Karpas-422 (cell line): ENCODE data around the gene TAC3. TPM values are rescaled to one million over a fixed set of nuclear protein-coding genes. Genes with fewer than 3 reads are reported as not detected.
A peak's percentile ranks its signal among the peaks of the same experiment; 100 is the strongest.

ENCODE experiments used
- DNase-seq: peaks from one replicate; pipeline ENCODE4 v3.0.0-alpha.2; 2015
- H2AFZ ChIP-seq: fragments of 200-600 bp; sonication (generic); 2 replicates; pipeline ENCODE4 v1.6.1; 2014; ENCODE audit warnings: antibody characterized with exemption, low read length, mixed read lengths
- H3K27ac ChIP-seq: fragments of 200-600 bp; sonication (generic); 2 replicates; pipeline ENCODE4 v1.5.1; 2014; ENCODE audit warnings: mild to moderate bottlenecking, low read length, moderate library complexity
- H3K27me3 ChIP-seq: fragments of 200-600 bp; sonication (generic); 2 replicates; pipeline ENCODE4 v1.6.1; 2014; ENCODE audit warnings: low read length, mixed read lengths
- H3K36me3 ChIP-seq: fragments of 200-600 bp; sonication (generic); 2 replicates; pipeline ENCODE4 v1.6.1; 2014; ENCODE audit warnings: low read length, mixed read lengths; ENCODE audit not compliant: insufficient read depth
- H3K4me1 ChIP-seq: fragments of 200-600 bp; sonication (generic); 2 replicates; pipeline ENCODE4 v1.6.1; 2014; ENCODE audit warnings: mild to moderate bottlenecking, low read length, mixed read lengths
- H3K4me2 ChIP-seq: fragments of 200-600 bp; sonication (generic); 2 replicates; pipeline ENCODE4 v1.6.1; 2014; ENCODE audit warnings: low read length, low read depth, mild to moderate bottlenecking; ENCODE audit not compliant: poor library complexity, severe bottlenecking
- H3K4me3 ChIP-seq: fragments of 200-600 bp; sonication (generic); 2 replicates; pipeline ENCODE4 v1.5.1; 2014; ENCODE audit warnings: mild to moderate bottlenecking, antibody characterized with exemption, low read length, mixed read lengths
- H3K79me2 ChIP-seq: fragments of 200-600 bp; sonication (generic); 2 replicates; pipeline ENCODE4 v1.6.1; 2014; ENCODE audit warnings: mild to moderate bottlenecking, low read length, mixed read lengths
- H3K9ac ChIP-seq: fragments of 200-600 bp; sonication (generic); 2 replicates; pipeline ENCODE4 v1.6.0; 2014; ENCODE audit warnings: low read length
- H3K9me2 ChIP-seq: fragments of 200-600 bp; sonication (generic), shearing (Covaris generic); replicated peaks from 2 replicates; pipeline ENCODE4 v1.6.0; 2014; ENCODE audit warnings: mild to moderate bottlenecking, low read length, moderate library complexity; ENCODE audit not compliant: insufficient read depth
- H3K9me3 ChIP-seq: fragments of 300-700, 200-600 bp; sonication (generic); 2 replicates; pipeline ENCODE4 v1.6.1; 2014; ENCODE audit warnings: low read length, mixed read lengths
- H4K20me1 ChIP-seq: fragments of 200-600 bp; sonication (generic); 2 replicates; pipeline ENCODE4 v1.6.1; 2014; ENCODE audit warnings: mild to moderate bottlenecking, antibody characterized with exemption, low read length, low read depth; ENCODE audit not compliant: insufficient read depth
- total RNA-seq: library from RNA; depleted of rRNA; stranded (reverse); fragments of >200 nt; shearing (Covaris generic); gene quantifications from 2 replicates; pipeline ENCODE4 v1.2.3, GENCODE V29; 2014; ENCODE audit warnings: low replicate concordance

Gene TAC3
- total RNA-seq, 1 experiment from 2014 or later, result not detected

- Histone ChIP-seq H2AFZ (no peak overlapping the region), H3K9me2 (no peaks in the 10 kb centered on the region), H3K27ac (no peak overlapping the region)
Measured at GRCh38 chr12:57012600-57013465, 3.5 kb downstream of the TAC3 start.

GRCh38 chr12:57011438-57012424, 4.6 kb downstream of the TAC3 start:
- no peaks in the 10 kb centered on the region for H3K9me2 ChIP-seq
- peaks cover 10% of the 10 kb centered on the region for H3K4me1 ChIP-seq
- no peak for DNase-seq
- no peaks in the 10 kb centered on the region for H3K36me3 ChIP-seq
- no peaks in the 10 kb centered on the region for H3K27me3 ChIP-seq
- H3K4me2 ChIP-seq, result no peak overlapping the region
- 0 out of 2 replicates have a peak overlapping the region, but pooled peaks have one; percentile 16 for H3K9ac ChIP-seq
- H3K9me3 ChIP-seq, result no peaks in the 10 kb centered on the region
- H4K20me1 ChIP-seq, result no peaks in the 10 kb centered on the region
- no peak overlapping the region for H3K4me3 ChIP-seq
- H3K79me2 ChIP-seq, result no peaks in the 10 kb centered on the region
- no peak overlapping the region for H3K27ac ChIP-seq
- H2AFZ ChIP-seq, result no peak overlapping the region; the same call in 1 of the 2 replicates

More at GRCh38 chr12:57012600-57013465, 3.5 kb downstream of the TAC3 start:
- Histone ChIP-seq H3K4me3 (no peak overlapping the region), H3K9me3 (no peaks in the 10 kb centered on the region), H3K4me1 (peaks cover 6% of the 10 kb centered on the region), H3K4me2 (no peak overlapping the region), H4K20me1 (no peaks in the 10 kb centered on the region), H3K36me3 (no peaks in the 10 kb centered on the region), H3K9ac (no peak overlapping the region), H3K79me2 (no peaks in the 10 kb centered on the region), H3K27me3 (no peaks in the 10 kb centered on the region)
- DNase-seq, result no peak

GRCh38 chr12:57010627-57011247, 5.6 kb downstream of the TAC3 start:
- no peak overlapping the region for H3K4me3 ChIP-seq
- DNase-seq, result no peak
- 0 out of 2 replicates have a peak overlapping the region, but pooled peaks have one; percentile 16 for H3K9ac ChIP-seq
- H3K79me2 ChIP-seq, result peaks cover 4% of the 10 kb centered on the region
- peaks cover 13% of the 10 kb centered on the region for H3K4me1 ChIP-seq
- no peak overlapping the region for H2AFZ ChIP-seq
- H3K9me2 ChIP-seq, result no peaks in the 10 kb centered on the region
- no peak overlapping the region for H3K4me2 ChIP-seq
- H3K27ac ChIP-seq, result no peak overlapping the region
- no peaks in the 10 kb centered on the region for H3K36me3 ChIP-seq
- H3K9me3 ChIP-seq, result no peaks in the 10 kb centered on the region
- no peaks in the 10 kb centered on the region for H4K20me1 ChIP-seq
- H3K27me3 ChIP-seq, result no peaks in the 10 kb centered on the region

- Histone ChIP-seq H3K27ac (no peak overlapping the region), H3K9ac (no peak overlapping the region), H3K27me3 (no peaks in the 10 kb centered on the region), H3K4me3 (no peak overlapping the region), H2AFZ (no peak overlapping the region), H4K20me1 (0 out of 2 replicates have a peak, but pooled peaks cover 2% of the 10 kb centered on the region), H3K4me1 (peaks cover 18% of the 10 kb centered on the region), H3K9me3 (no peaks in the 10 kb centered on the region), H3K36me3 (no peaks in the 10 kb centered on the region), H3K79me2 (peaks cover 11% of the 10 kb centered on the region), H3K9me2 (no peaks in the 10 kb centered on the region), H3K4me2 (no peak overlapping the region)
- no peak for DNase-seq
Measured at GRCh38 chr12:57009949-57010626, 6.2 kb downstream of the TAC3 start.

GRCh38 chr12:57008178-57008577, 8.2 kb downstream of the TAC3 start:
- 0 out of 2 replicates have a peak, but pooled peaks cover 10% of the 10 kb centered on the region for H4K20me1 ChIP-seq
- H3K36me3 ChIP-seq, result peaks cover 7% of the 10 kb centered on the region; the same call in 1 of the 2 replicates
- no peaks in the 10 kb centered on the region for H3K9me3 ChIP-seq
- peaks cover 22% of the 10 kb centered on the region for H3K4me1 ChIP-seq
- no peaks in the 10 kb centered on the region for H3K9me2 ChIP-seq
- no peak overlapping the region for H3K4me2 ChIP-seq
- H3K4me3 ChIP-seq, result no peak overlapping the region
- peaks cover 26% of the 10 kb centered on the region for H3K79me2 ChIP-seq
- no peaks in the 10 kb centered on the region for H3K27me3 ChIP-seq
- H3K9ac ChIP-seq, result no peak overlapping the region
- DNase-seq, result peak; percentile 87
- no peak overlapping the region for H2AFZ ChIP-seq
- H3K27ac ChIP-seq, result no peak overlapping the region

- H3K4me1 ChIP-seq, result peaks cover 22% of the 10 kb centered on the region
- H3K27ac ChIP-seq, result no peak overlapping the region
- H3K9ac ChIP-seq, result peak overlapping the region; percentile 62
- no peaks in the 10 kb centered on the region for H3K9me3 ChIP-seq
- H3K9me2 ChIP-seq, result no peaks in the 10 kb centered on the region
- H3K4me2 ChIP-seq, result peak overlapping the region; percentile 55
- peaks cover 35% of the 10 kb centered on the region for H3K79me2 ChIP-seq
- H3K36me3 ChIP-seq, result peaks cover 7% of the 10 kb centered on the region; the same call in 1 of the 2 replicates
- H2AFZ ChIP-seq, result peak overlapping the region; percentile 96
- peaks cover 18% of the 10 kb centered on the region; the same call in 1 of the 2 replicates for H4K20me1 ChIP-seq
- no peak for DNase-seq
- H3K27me3 ChIP-seq, result no peaks in the 10 kb centered on the region
- H3K4me3 ChIP-seq, result peak overlapping the region; percentile 56
Measured at GRCh38 chr12:57006809-57007475, 9.4 kb downstream of the TAC3 start.
